DOHH2 (cell line): ENCODE data around the gene KLHL33.
"Not testable (repeated sequence)": the region's sequence is repeated elsewhere in the genome, so short reads cannot be mapped to it uniquely, and the experiment has no call there.

Experiments used
- H3F3A ChIP-seq: fragments of 200-600 bp; sonication (generic), shearing (Covaris generic); 2 replicates; pipeline ENCODE4 v1.6.0; 2016; ENCODE audit warnings: antibody characterized with exemption, mild to moderate bottlenecking; ENCODE audit not compliant: control insufficient read depth, insufficient read depth
- H3K27ac ChIP-seq: fragments of 200-600 bp; sonication (generic); 2 replicates; pipeline ENCODE4 v1.5.1; 2014; ENCODE audit warnings: low read depth, mild to moderate bottlenecking, low read length, moderate library complexity
- H3K27me3 ChIP-seq: fragments of 200-600 bp; sonication (generic); 2 replicates; pipeline ENCODE4 v1.6.1; 2014; ENCODE audit warnings: mild to moderate bottlenecking, low read length, mixed read lengths; ENCODE audit not compliant: control insufficient read depth
- H3K36me3 ChIP-seq: fragments of 200-600 bp; sonication (generic); 2 replicates; pipeline ENCODE4 v1.6.1; 2014; ENCODE audit warnings: mild to moderate bottlenecking, low read length, moderate library complexity, mixed read lengths; ENCODE audit not compliant: control insufficient read depth
- H3K4me1 ChIP-seq: fragments of 200-600 bp; sonication (generic); 2 replicates; pipeline ENCODE4 v1.6.1; 2014; ENCODE audit warnings: mild to moderate bottlenecking, low read length, mixed read lengths; ENCODE audit not compliant: control insufficient read depth
- H3K4me2 ChIP-seq: fragments of 200-600 bp; sonication (generic); 2 replicates; pipeline ENCODE4 v1.6.0; 2014; ENCODE audit warnings: mild to moderate bottlenecking, low read length, moderate library complexity
- H3K4me3 ChIP-seq: fragments of 200-600 bp; sonication (generic); 2 replicates; pipeline ENCODE4 v1.5.1; 2014; ENCODE audit warnings: mild to moderate bottlenecking, low read length, mixed read lengths
- H3K79me2 ChIP-seq: fragments of 200-600 bp; sonication (generic); 2 replicates; pipeline ENCODE4 v1.6.1; 2014; ENCODE audit warnings: mild to moderate bottlenecking, low read length, mixed read lengths; ENCODE audit not compliant: control insufficient read depth
- H3K9me2 ChIP-seq: fragments of 200-600 bp; sonication (generic); replicated peaks from 2 replicates; pipeline ENCODE4 v1.6.1; 2014; ENCODE audit warnings: mild to moderate bottlenecking, low read length, mixed read lengths; ENCODE audit not compliant: control insufficient read depth
- H3K9me3 ChIP-seq: fragments of 200-600 bp; sonication (generic); 2 replicates; pipeline ENCODE4 v1.6.1; 2014; ENCODE audit warnings: antibody characterized with exemption, low read length, mixed read lengths; ENCODE audit not compliant: control insufficient read depth, insufficient read depth
- H4K20me1 ChIP-seq: fragments of 200-600 bp; sonication (generic); 2 replicates; pipeline ENCODE4 v1.6.0; 2014; ENCODE audit warnings: low read depth, mild to moderate bottlenecking, antibody characterized with exemption, low read length, moderate library complexity; ENCODE audit not compliant: control insufficient read depth, insufficient read depth
- EZH2phosphoT487 ChIP-seq: fragments of 200-600 bp; sonication (generic); IDR thresholded peaks from 2 replicates; pipeline ENCODE4 v1.6.1; 2017; ENCODE audit warnings: borderline replicate concordance, mild to moderate bottlenecking, antibody characterized with exemption, low read length, moderate library complexity, mixed read lengths
- TF ChIP-seq, protein P1 (sequence below): fragments of 200-600 bp; sonication (generic); IDR thresholded peaks from one replicate; pipeline ENCODE4 v1.5.1; 2014; ENCODE audit warnings: antibody characterized with exemption, mild to moderate bottlenecking, low read depth, low read length; ENCODE audit not compliant: poor library complexity, severe bottlenecking

The KLHL33 gene

GRCh38 chr14:20456971-20457370, 21.0 kb upstream of the KLHL33 start:
- H3K4me1 ChIP-seq: peaks cover 59% of the 10 kb centered on the region
- H3K9me3 ChIP-seq: no peaks in the 10 kb centered on the region
- no peaks in the 10 kb centered on the region for H3K9me2 ChIP-seq
- H3K27me3 ChIP-seq: no peaks in the 10 kb centered on the region
- H3K36me3 ChIP-seq: peaks cover 81% of the 10 kb centered on the region
- H3K4me2 ChIP-seq: peak overlapping the region; percentile 71
- H3F3A ChIP-seq: peaks cover 37% of the 10 kb centered on the region
- H3K79me2 ChIP-seq: peaks cover 90% of the 10 kb centered on the region
- peak overlapping the region; percentile 92 for H3K4me3 ChIP-seq
- TF ChIP-seq, protein P1, sequence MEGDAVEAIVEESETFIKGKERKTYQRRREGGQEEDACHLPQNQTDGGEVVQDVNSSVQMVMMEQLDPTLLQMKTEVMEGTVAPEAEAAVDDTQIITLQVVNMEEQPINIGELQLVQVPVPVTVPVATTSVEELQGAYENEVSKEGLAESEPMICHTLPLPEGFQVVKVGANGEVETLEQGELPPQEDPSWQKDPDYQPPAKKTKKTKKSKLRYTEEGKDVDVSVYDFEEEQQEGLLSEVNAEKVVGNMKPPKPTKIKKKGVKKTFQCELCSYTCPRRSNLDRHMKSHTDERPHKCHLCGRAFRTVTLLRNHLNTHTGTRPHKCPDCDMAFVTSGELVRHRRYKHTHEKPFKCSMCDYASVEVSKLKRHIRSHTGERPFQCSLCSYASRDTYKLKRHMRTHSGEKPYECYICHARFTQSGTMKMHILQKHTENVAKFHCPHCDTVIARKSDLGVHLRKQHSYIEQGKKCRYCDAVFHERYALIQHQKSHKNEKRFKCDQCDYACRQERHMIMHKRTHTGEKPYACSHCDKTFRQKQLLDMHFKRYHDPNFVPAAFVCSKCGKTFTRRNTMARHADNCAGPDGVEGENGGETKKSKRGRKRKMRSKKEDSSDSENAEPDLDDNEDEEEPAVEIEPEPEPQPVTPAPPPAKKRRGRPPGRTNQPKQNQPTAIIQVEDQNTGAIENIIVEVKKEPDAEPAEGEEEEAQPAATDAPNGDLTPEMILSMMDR: no peak
- TF ChIP-seq EZH2phosphoT487: no peak
- H4K20me1 ChIP-seq: peaks cover 9% of the 10 kb centered on the region; the same call in 1 of the 2 replicates
- H3K27ac ChIP-seq: no peak overlapping the region

DNA sequence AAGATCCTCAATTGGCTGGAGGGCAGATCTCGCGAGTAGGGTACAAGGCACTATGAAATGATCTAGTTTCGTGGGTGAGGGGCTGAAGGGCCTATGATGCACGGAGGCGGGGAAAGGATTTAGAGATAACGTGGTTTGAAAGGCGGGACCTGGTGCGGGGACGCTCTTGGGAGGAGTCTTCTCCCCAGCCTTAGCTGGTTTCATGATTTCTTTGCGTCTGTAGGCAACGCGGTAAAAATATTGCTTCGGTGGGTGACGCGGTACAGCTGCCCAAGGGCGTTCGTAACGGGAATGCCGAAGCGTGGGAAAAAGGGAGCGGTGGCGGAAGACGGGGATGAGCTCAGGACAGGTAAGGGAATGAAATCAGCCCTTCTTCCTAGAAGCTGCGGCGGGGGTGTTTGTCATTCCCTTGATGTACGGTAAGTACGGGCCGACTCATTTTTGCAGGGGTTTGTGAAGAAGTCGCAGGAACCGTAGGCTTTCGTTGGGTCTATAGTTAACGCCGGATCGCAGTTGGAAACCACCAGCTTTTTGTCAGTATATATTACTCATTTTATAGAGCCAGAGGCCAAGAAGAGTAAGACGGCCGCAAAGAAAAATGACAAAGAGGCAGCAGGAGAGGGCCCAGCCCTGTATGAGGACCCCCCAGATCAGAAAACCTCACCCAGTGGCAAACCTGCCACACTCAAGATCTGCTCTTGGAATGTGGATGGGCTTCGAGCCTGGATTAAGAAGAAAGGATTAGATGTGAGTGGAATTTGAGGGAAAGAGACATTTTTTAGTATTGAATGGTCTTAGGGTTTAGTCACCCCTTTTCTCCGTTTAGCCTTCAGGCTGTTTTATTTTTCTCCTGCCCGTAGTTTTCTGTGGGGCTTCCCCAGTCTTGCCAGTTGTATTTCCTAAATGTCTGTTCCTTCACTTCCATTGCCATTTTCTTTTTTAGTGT, 19.7 kb upstream of the KLHL33 start:
- no peaks in the 10 kb centered on the region for H3K27me3 ChIP-seq
- peak overlapping the region; percentile 92 for H3K4me3 ChIP-seq
- TF ChIP-seq, protein P1: no peak
- TF ChIP-seq EZH2phosphoT487: no peak
- no peaks in the 10 kb centered on the region for H3K9me2 ChIP-seq
- peak overlapping the region; percentile 71 for H3K4me2 ChIP-seq
- peaks cover 8% of the 10 kb centered on the region; the same call in 1 of the 2 replicates for H4K20me1 ChIP-seq
- H3K27ac ChIP-seq: peak overlapping the region; percentile 79
- H3F3A ChIP-seq: peaks cover 35% of the 10 kb centered on the region
- H3K9me3 ChIP-seq: no peaks in the 10 kb centered on the region
- peaks cover 55% of the 10 kb centered on the region for H3K4me1 ChIP-seq
- peaks cover 88% of the 10 kb centered on the region for H3K79me2 ChIP-seq
- H3K36me3 ChIP-seq: peaks cover 91% of the 10 kb centered on the region

DNA sequence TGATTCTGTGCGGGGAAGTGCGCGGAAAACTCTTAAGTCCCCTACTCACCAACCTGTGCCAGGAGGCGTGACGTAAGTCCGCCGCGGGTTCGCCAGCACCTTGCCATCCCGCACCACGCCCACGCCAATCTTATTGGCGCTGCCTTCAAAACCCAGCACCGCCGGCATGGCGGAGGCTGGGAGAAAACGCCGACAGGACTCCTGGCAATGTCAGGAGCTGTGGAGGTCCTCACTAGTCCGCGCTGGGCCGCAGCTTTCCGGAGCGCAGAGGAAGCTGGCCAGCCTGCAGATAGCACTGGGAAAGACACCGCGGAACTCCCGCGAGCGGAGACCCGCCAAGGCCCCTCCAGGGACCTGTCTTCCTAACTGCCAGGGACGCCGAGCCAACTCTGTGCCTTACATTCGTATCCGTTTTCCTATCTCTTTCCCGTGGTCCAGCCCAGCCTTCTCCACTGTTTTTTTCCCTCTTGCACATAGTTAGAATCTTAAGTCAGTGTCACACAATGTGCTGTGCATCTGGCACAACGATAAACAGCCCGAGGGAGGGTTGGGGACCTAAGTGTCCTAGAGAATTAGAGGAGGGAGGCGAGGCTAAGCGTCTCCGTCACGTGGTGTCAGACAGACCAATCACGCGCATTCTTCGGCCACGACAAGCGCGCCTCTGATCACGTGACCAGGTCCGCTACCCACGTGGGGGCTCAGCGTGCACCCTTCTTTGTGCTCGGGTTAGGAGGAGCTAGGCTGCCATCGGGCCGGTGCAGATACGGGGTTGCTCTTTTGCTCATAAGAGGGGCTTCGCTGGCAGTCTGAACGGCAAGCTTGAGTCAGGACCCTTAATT, 18.8 kb upstream of the KLHL33 start, which contains the start of the genes APEX1 and OSGEP:
TSS of gene APEX1 (plus strand) at position 711 of the 839 bp plus-strand sequence. CDS start 420 bp downstream, outside the sequence.
TSS of gene OSGEP (minus strand) at position 297 of the 839 bp plus-strand sequence. CDS start at position 168, 129 bp downstream.
- H3F3A ChIP-seq: peaks cover 30% of the 10 kb centered on the region
- no peaks in the 10 kb centered on the region for H3K27me3 ChIP-seq
- H3K36me3 ChIP-seq: peaks cover 91% of the 10 kb centered on the region
- peak within 1 kb of the TSS; percentile 79 for H3K27ac ChIP-seq
- H3K4me3 ChIP-seq: peak within 1 kb of the TSS; percentile 92
- H3K9me3 ChIP-seq: no peaks in the 10 kb centered on the region
- TF ChIP-seq EZH2phosphoT487: no peak
- TF ChIP-seq, protein P1: no peak
- H3K4me2 ChIP-seq: peak within 1 kb of the TSS; percentile 71
- no peaks in the 10 kb centered on the region for H4K20me1 ChIP-seq
- peaks cover 79% of the 10 kb centered on the region for H3K79me2 ChIP-seq
- peaks cover 46% of the 10 kb centered on the region for H3K4me1 ChIP-seq
- H3K9me2 ChIP-seq: no peaks in the 10 kb centered on the region

DNA sequence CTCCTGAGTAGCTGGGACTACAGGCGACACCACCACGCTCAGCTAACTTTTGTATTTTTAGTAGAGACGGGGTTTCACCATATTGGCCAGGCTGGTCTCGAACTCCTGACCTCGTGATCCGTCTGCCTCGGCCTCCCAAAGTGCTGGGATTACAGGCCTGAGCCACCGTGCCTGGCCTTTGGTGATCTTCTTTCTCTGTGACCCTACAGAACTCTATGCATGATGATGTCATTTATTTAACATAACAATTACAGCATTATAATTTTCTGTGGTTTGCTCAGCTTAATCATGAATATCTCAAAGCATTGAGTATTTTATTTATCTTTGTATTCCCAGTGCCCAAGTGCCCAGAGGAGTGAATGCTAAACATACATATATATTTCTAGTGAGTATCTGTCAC, 16.9 kb upstream of the KLHL33 start:
- H3K36me3 ChIP-seq: peaks cover 91% of the 10 kb centered on the region
- not testable (repeated sequence) for H3K9me3 ChIP-seq, H3K27ac ChIP-seq, H3K9me2 ChIP-seq, H4K20me1 ChIP-seq, H3K27me3 ChIP-seq, H3K4me3 ChIP-seq
- H3F3A ChIP-seq: peaks cover 13% of the 10 kb centered on the region
- peaks cover 60% of the 10 kb centered on the region for H3K79me2 ChIP-seq
- peak overlapping the region; percentile 71; the same call in 1 of the 2 replicates for H3K4me2 ChIP-seq
- peaks cover 29% of the 10 kb centered on the region for H3K4me1 ChIP-seq
